CD14-positive monocyte (primary cell): Measurements from ENCODE around the gene KYNU. TPM values are rescaled to one million over a fixed set of nuclear protein-coding genes. Genes with fewer than 3 reads are reported as not detected.
"Not testable (repeated sequence)": the region's sequence is repeated elsewhere in the genome, so short reads cannot be mapped to it uniquely, and the experiment has no call there.

Experiments used
- DNase-seq, 3 donors: peaks; one replicate each; pipeline ENCODE4 v3.0.0-alpha.2; 2011 to 2022
- H2AFZ ChIP-seq: 2 replicates; pipeline ENCODE4 v1.6.0; 2012; ENCODE audit warnings: mild to moderate bottlenecking, low read depth, low read length, inconsistent platforms; ENCODE audit not compliant: insufficient read depth, poor library complexity, severe bottlenecking
- H3K27ac ChIP-seq, 2 donors: 1 replicate in 1 of 2; 2 replicates in 1 of 2; pipeline ENCODE4 v1.5.1; 2012 to 2013; ENCODE audit warnings: low read length in 2 of 2, control low read depth in 1 of 2, inconsistent platforms in 1 of 2, low read depth in 1 of 2, mild to moderate bottlenecking in 1 of 2
- H3K27me3 ChIP-seq, 2 donors: one replicate each; pipeline versions ENCODE4 v1.6.0 to v1.6.1; 2011 to 2013; ENCODE audit warnings: low read length in 2 of 2; ENCODE audit not compliant: control insufficient read depth in 2 of 2, insufficient read depth in 2 of 2
- H3K36me3 ChIP-seq, 2 donors: replicated peaks in 1 of 2; 1 replicate in 1 of 2; 2 replicates in 1 of 2; pipeline versions ENCODE4 v1.5.1 to v1.6.1; 2012 to 2013; ENCODE audit warnings: low read length in 2 of 2, control low read depth in 1 of 2, inconsistent platforms in 1 of 2, mild to moderate bottlenecking in 1 of 2; ENCODE audit not compliant: insufficient read depth in 2 of 2, control insufficient read depth in 1 of 2
- H3K4me1 ChIP-seq, 2 donors: 1 replicate in 1 of 2; 2 replicates in 1 of 2; pipeline versions ENCODE4 v1.5.1 to v1.6.1; 2012 to 2013; ENCODE audit warnings: low read length in 2 of 2, control low read depth in 1 of 2, inconsistent platforms in 1 of 2, mild to moderate bottlenecking in 1 of 2, moderate library complexity in 1 of 2; ENCODE audit not compliant: insufficient read depth in 2 of 2, control insufficient read depth in 1 of 2
- H3K4me2 ChIP-seq: replicated peaks from 2 replicates; pipeline ENCODE3; 2012; ENCODE audit warnings: low read length, moderate library complexity, mild to moderate bottlenecking; ENCODE audit not compliant: poor library complexity, severe bottlenecking; ENCODE audit errors: extremely low read depth
- H3K4me3 ChIP-seq, 3 experiments: fragments of 200-600 bp in 1 of 3; sonication (generic) in 1 of 3; replicated peaks in 1 of 3; 1 replicate in 2 of 3; 2 replicates in 1 of 3; pipeline ENCODE4 v1.5.1; 2011 to 2013; ENCODE audit warnings: low read length in 3 of 3, mild to moderate bottlenecking in 3 of 3, control low read depth in 2 of 3, low read depth in 2 of 3, inconsistent platforms in 1 of 3, moderate library complexity in 1 of 3
- H3K79me2 ChIP-seq: 2 replicates; pipeline ENCODE4 v1.6.0; 2012; ENCODE audit warnings: mild to moderate bottlenecking, control low read depth, inconsistent platforms, low read length, moderate library complexity; ENCODE audit not compliant: insufficient read depth
- H3K9ac ChIP-seq: 2 replicates; pipeline ENCODE4 v1.6.0; 2017; ENCODE audit warnings: low read length, mild to moderate bottlenecking; ENCODE audit not compliant: insufficient read depth, poor library complexity, severe bottlenecking
- H3K9me3 ChIP-seq, 2 donors: replicated peaks in 1 of 2; 1 replicate in 1 of 2; 2 replicates in 1 of 2; pipeline versions ENCODE4 v1.5.1 to v1.6.1; 2012 to 2013; ENCODE audit warnings: low read length in 2 of 2, control low read depth in 1 of 2; ENCODE audit not compliant: control insufficient read depth in 1 of 2, insufficient read depth in 1 of 2
- H4K20me1 ChIP-seq: 2 replicates; pipeline ENCODE4 v1.6.0; 2012; ENCODE audit warnings: mild to moderate bottlenecking, low read length, control low read depth, moderate library complexity; ENCODE audit not compliant: insufficient read depth
- H3K27ac Mint-ChIP-seq, 7 donors: one replicate each; pipeline ENCODE4 v1.8.0; 2020; ENCODE audit warnings: mild to moderate bottlenecking in 7 of 7, mixed read lengths in 7 of 7, moderate library complexity in 6 of 7, inconsistent platforms in 2 of 7
- H3K27me3 Mint-ChIP-seq, 3 donors: one replicate each; pipeline ENCODE4 v1.8.0; 2021 to 2022; ENCODE audit warnings: low read depth in 3 of 3, mild to moderate bottlenecking in 3 of 3, mixed read lengths in 3 of 3, moderate library complexity in 3 of 3, inconsistent platforms in 1 of 3
- H3K36me3 Mint-ChIP-seq, 2 donors: one replicate each; pipeline ENCODE4 v1.8.0; 2020; ENCODE audit warnings: mixed read lengths in 2 of 2, inconsistent platforms in 1 of 2, mild to moderate bottlenecking in 1 of 2
- H3K4me1 Mint-ChIP-seq: one replicate; pipeline ENCODE4 v1.8.0; 2020; ENCODE audit warnings: mild to moderate bottlenecking, mixed read lengths
- H3K4me3 Mint-ChIP-seq, 2 donors: one replicate each; pipeline ENCODE4 v1.8.0; 2020; ENCODE audit warnings: mild to moderate bottlenecking in 2 of 2, mixed read lengths in 2 of 2, moderate library complexity in 1 of 2
- H3K9me3 Mint-ChIP-seq, 7 donors: one replicate each; pipeline ENCODE4 v1.8.0; 2020 to 2022; ENCODE audit warnings: mixed read lengths in 7 of 7, mild to moderate bottlenecking in 6 of 7, moderate library complexity in 6 of 7, inconsistent platforms in 2 of 7
- WGBS: methylation state at CpG from one replicate; pipeline ENCODE4 v1.1.5; 2013; ENCODE audit warnings: missing lambda C conversion rate; ENCODE audit not compliant: insufficient coverage; 5-methylcytosine and 5-hydroxymethylcytosine counted together
- intact Hi-C, 2 donors: fragments of 100-400 bp; cut with micrococcal nuclease; formaldehyde crosslinking; loops; one replicate each; pipeline versions ENCODE4 v1.15.0 to v1.15.1; 2023
- polyA plus RNA-seq, 3 donors: library from polyadenylated mRNA; depleted of rRNA in 1 of 3; unstranded in 2 of 3; stranded (reverse) in 1 of 3; fragments of 300-500 nt in 2 of 3; fragments of >200 nt in 1 of 3; fragmentation: Illumina TruSeq in 2 of 3; gene quantifications; 1 replicate in 2 of 3; 2 replicates in 1 of 3; pipeline ENCODE4 v1.2.3, GENCODE V29; 2012 to 2021
- TF ChIP-seq, protein P1 (sequence below): fragments of 200-600 bp; IDR thresholded peaks from one replicate; pipeline ENCODE4 v1.8.0; 2022; ENCODE audit warnings: antibody characterized with exemption, mild to moderate bottlenecking

The KYNU gene
- polyA plus RNA-seq, 3 donors: 40.7 to 132 (median 131) TPM

DNA sequence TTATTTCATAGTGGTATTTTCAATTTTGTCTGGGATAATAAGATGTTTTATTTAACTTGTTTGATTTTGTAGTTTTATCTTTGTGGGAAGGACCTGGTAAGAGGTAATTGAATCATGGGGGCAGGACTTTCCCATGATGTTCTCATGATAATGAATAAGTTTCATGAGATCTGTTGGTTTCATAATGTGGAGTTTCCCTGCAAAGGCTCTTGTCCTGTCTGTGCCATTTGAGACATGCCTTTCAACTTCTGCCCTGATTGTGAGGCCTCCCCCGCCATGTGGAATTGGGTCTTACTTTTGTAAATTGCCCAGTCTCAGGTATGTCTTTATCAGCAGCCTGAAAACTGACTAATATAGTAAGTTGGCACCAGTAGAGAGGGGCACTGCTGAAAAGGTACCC lies 174.0 kb downstream of the KYNU start:
- H3K4me1 ChIP-seq: no peaks in the 10 kb centered on the region
- Mint-ChIP-seq H3K27ac (no peak overlapping the region), H3K27me3 (no peaks in the 10 kb centered on the region), H3K9me3 (peaks cover 7 to 18% (median 14%) of the 10 kb centered on the region in 7 donors), H3K36me3 (peaks cover 17 to 33% of the 10 kb centered on the region in 2 donors), H3K4me3 (no peak overlapping the region), H3K4me1 (no peaks in the 10 kb centered on the region)
- no peak overlapping the region for H2AFZ ChIP-seq
- intact Hi-C loops: no loop called here
- WGBS: 88% methylated on average over 1 of the region's 1 CpG
- H4K20me1 ChIP-seq: no peaks in the 10 kb centered on the region
- no peaks in the 10 kb centered on the region for H3K79me2 ChIP-seq
- H3K36me3 ChIP-seq: peaks cover 0 to 12% of the 10 kb centered on the region in 2 donors
- peaks cover 5 to 6% of the 10 kb centered on the region in 2 donors for H3K9me3 ChIP-seq
- no peak overlapping the region for H3K4me3 ChIP-seq
- TF ChIP-seq, protein P1, sequence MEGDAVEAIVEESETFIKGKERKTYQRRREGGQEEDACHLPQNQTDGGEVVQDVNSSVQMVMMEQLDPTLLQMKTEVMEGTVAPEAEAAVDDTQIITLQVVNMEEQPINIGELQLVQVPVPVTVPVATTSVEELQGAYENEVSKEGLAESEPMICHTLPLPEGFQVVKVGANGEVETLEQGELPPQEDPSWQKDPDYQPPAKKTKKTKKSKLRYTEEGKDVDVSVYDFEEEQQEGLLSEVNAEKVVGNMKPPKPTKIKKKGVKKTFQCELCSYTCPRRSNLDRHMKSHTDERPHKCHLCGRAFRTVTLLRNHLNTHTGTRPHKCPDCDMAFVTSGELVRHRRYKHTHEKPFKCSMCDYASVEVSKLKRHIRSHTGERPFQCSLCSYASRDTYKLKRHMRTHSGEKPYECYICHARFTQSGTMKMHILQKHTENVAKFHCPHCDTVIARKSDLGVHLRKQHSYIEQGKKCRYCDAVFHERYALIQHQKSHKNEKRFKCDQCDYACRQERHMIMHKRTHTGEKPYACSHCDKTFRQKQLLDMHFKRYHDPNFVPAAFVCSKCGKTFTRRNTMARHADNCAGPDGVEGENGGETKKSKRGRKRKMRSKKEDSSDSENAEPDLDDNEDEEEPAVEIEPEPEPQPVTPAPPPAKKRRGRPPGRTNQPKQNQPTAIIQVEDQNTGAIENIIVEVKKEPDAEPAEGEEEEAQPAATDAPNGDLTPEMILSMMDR: no peak
- H3K27me3 ChIP-seq: no peaks in the 10 kb centered on the region
- H3K4me2 ChIP-seq: no peak overlapping the region
- no peak overlapping the region for H3K9ac ChIP-seq
- no peak overlapping the region for H3K27ac ChIP-seq
- peak in 1 of 3 donors; percentile 50 for DNase-seq

DNA sequence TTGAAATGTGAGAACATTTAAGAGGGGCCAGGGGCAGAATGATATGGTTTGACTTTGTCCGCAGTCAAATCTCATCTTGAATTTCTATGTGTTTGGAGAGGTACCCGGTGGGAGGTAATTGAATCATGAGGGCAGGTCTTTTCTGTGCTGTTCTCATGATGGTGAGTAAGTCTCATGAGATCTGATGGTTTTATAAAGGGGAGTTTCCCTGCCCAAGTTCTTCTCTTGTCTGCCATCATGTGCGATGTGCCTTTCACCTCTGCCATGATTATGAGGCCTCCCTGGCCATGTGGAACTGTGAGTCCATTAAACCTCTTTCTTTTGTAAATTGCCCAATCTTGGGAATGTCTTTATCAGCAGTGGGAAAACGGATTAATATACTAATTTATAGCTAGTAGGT lies 176.0 kb downstream of the KYNU start:
- H3K4me3 Mint-ChIP-seq, H2AFZ ChIP-seq: not testable (repeated sequence)
- H3K9me3 Mint-ChIP-seq: peaks cover 16 to 24% (median 21%) of the 10 kb centered on the region in 7 donors

More for the DNA sequence above, 176.0 kb downstream of the KYNU start:
- H3K4me1 ChIP-seq, H3K79me2 ChIP-seq, H3K27ac Mint-ChIP-seq, H3K27me3 ChIP-seq, H3K27me3 Mint-ChIP-seq, H3K9ac ChIP-seq, DNase-seq, intact Hi-C loops, H3K27ac ChIP-seq, H3K4me3 ChIP-seq, H4K20me1 ChIP-seq, H3K4me2 ChIP-seq, H3K4me1 Mint-ChIP-seq, H3K36me3 ChIP-seq: not testable (repeated sequence)
- H3K36me3 Mint-ChIP-seq: peaks cover 10 to 20% of the 10 kb centered on the region in 2 donors
- 100% methylated on average over 2 of the region's 4 CpGs for WGBS
- peaks cover 12% of the 10 kb centered on the region in 2 donors for H3K9me3 ChIP-seq
